ENCODE data around the gene ZNF276. TPM values are rescaled to one million over a fixed set of nuclear protein-coding genes. Genes with fewer than 3 reads are reported as not detected.

Gene ZNF276
- total and polyA plus RNA-seq, 2 donors (not counting 1 experiment from before 2014, with no cell fraction given): 82.7 to 110 TPM

- Histone ChIP-seq H3K9me3 (ENCODE audit: control extremely low read depth in 1 of 3, control insufficient read depth in 2 of 3, insufficient read depth in 1 of 3, low read length in 2 of 3) (peaks cover 0 to 3% (median 0%) of the 10 kb centered on the region in 3 donors), H2AFZ (ENCODE audit: insufficient read depth, low read depth, low read length, poor library complexity, severe bottlenecking) (no peak overlapping the region), H3K9ac (ENCODE audit: low read length) (no peak overlapping the region), H4K20me1 (ENCODE audit: control insufficient read depth, insufficient read depth, low read length, poor library complexity, severe bottlenecking) (peaks cover 13% of the 10 kb centered on the region), H3K27me3 (replicated peaks in 1 of 4; ENCODE audit: control extremely low read depth in 1 of 4, control insufficient read depth in 3 of 4, insufficient read depth in 4 of 4, low read length in 3 of 4) (no peaks in the 10 kb centered on the region), H3K4me1 (ENCODE audit: control insufficient read depth in 2 of 2, insufficient read depth in 2 of 2, low read length in 2 of 2) (peaks cover 15 to 21% of the 10 kb centered on the region in 2 donors), H3K27ac (ENCODE audit: low read length in 2 of 2) (no peak overlapping the region), H3K4me2 (replicated peaks; ENCODE audit: low read depth, low read length, poor library complexity, severe bottlenecking) (no peak overlapping the region), H3K36me3 (replicated peaks in 1 of 2; ENCODE audit: control extremely low read depth in 1 of 2, control insufficient read depth in 1 of 2, extremely low read depth in 1 of 2, insufficient read depth in 2 of 2, low read length in 1 of 2) (no peaks in the 10 kb centered on the region), H3K79me2 (ENCODE audit: control insufficient read depth, insufficient read depth, low read length) (peaks cover 18% of the 10 kb centered on the region), H3K4me3 (ENCODE audit: control extremely low read depth in 1 of 5, extremely low read depth in 1 of 5, insufficient read depth in 1 of 5, low read depth in 2 of 5, low read length in 4 of 5) (no peak overlapping the region)
- POLR2A ChIA-PET: no interaction called here
- Mint-ChIP-seq H3K4me3 (no peak overlapping the region), H3K27me3 (no peaks in the 10 kb centered on the region), H3K27ac (no peak overlapping the region), H3K9me3 (ENCODE audit: insufficient read depth) (no peaks in the 10 kb centered on the region), H3K4me1 (peaks cover 13% of the 10 kb centered on the region)
- ATAC-seq (ENCODE audit: low read depth) (no peak), DNase-seq (no peak)
- 88% methylated on average over 13 of the region's 15 CpGs for WGBS (ENCODE audit: insufficient coverage)
- CTCF ChIA-PET: interaction anchor here (0.5 to 3.1 kb wide), 4 partner anchors 9 to 77 kb away, joined by 3 to 16 read pairs (median 4); no protein-coding TSS in a partner anchor
- intact Hi-C loops (cut with micrococcal nuclease): no loop called here
- TF ChIP-seq EZH2 (IDR thresholded peaks at IDR 0.05; ENCODE audit: borderline replicate concordance, insufficient read depth, low read depth, low read length, poor library complexity, severe bottlenecking): no peak
- no peak for TF ChIP-seq CTCF (IDR thresholded peaks at IDR 0.05)
These were observed 4.8 kb upstream of the ZNF276 start for GRCh38 chr16:89716493-89716892.

- 93% methylated on average over 22 of the region's 29 CpGs for WGBS (ENCODE audit: insufficient coverage)
- no peak overlapping the region for H3K27ac ChIP-seq (ENCODE audit: low read length in 2 of 2)
- peaks cover 18% of the 10 kb centered on the region for H3K79me2 ChIP-seq (ENCODE audit: control insufficient read depth, insufficient read depth, low read length)
- H3K9me3 ChIP-seq (ENCODE audit: control extremely low read depth in 1 of 3, control insufficient read depth in 2 of 3, insufficient read depth in 1 of 3, low read length in 2 of 3): peaks cover 0 to 3% (median 0%) of the 10 kb centered on the region in 3 donors
- POLR2A ChIA-PET: interaction anchor here (0.7 kb wide), 1 partner anchor 1143 kb away, joined by 3 read pairs; no protein-coding TSS in a partner anchor
- intact Hi-C loops (cut with micrococcal nuclease): no loop called here
- no peak for TF ChIP-seq EZH2 (IDR thresholded peaks at IDR 0.05; ENCODE audit: borderline replicate concordance, insufficient read depth, low read depth, low read length, poor library complexity, severe bottlenecking)
- TF ChIP-seq CTCF (IDR thresholded peaks at IDR 0.05): no peak
- no peaks in the 10 kb centered on the region for H3K9me3 Mint-ChIP-seq (ENCODE audit: insufficient read depth)
- H3K27me3 Mint-ChIP-seq: no peaks in the 10 kb centered on the region
- no peak overlapping the region for H3K4me3 Mint-ChIP-seq
- no peaks in the 10 kb centered on the region for H3K36me3 ChIP-seq (replicated peaks in 1 of 2; ENCODE audit: control extremely low read depth in 1 of 2, control insufficient read depth in 1 of 2, extremely low read depth in 1 of 2, insufficient read depth in 2 of 2, low read length in 1 of 2)
- H3K27ac Mint-ChIP-seq: no peak overlapping the region
- DNase-seq: no peak
- H3K4me2 ChIP-seq (replicated peaks; ENCODE audit: low read depth, low read length, poor library complexity, severe bottlenecking): no peak overlapping the region
- H3K4me3 ChIP-seq (ENCODE audit: control extremely low read depth in 1 of 5, extremely low read depth in 1 of 5, insufficient read depth in 1 of 5, low read depth in 2 of 5, low read length in 4 of 5): no peak overlapping the region
- H3K9ac ChIP-seq (ENCODE audit: low read length): no peak overlapping the region
- H3K27me3 ChIP-seq (replicated peaks in 1 of 4; ENCODE audit: control extremely low read depth in 1 of 4, control insufficient read depth in 3 of 4, insufficient read depth in 4 of 4, low read length in 3 of 4): no peaks in the 10 kb centered on the region
- ATAC-seq (ENCODE audit: low read depth): no peak
- H2AFZ ChIP-seq (ENCODE audit: insufficient read depth, low read depth, low read length, poor library complexity, severe bottlenecking): no peak overlapping the region
- H3K4me1 ChIP-seq (ENCODE audit: control insufficient read depth in 2 of 2, insufficient read depth in 2 of 2, low read length in 2 of 2): peaks cover 13 to 16% of the 10 kb centered on the region in 2 donors
- H4K20me1 ChIP-seq (ENCODE audit: control insufficient read depth, insufficient read depth, low read length, poor library complexity, severe bottlenecking): peaks cover 14% of the 10 kb centered on the region
- H3K4me1 Mint-ChIP-seq: peaks cover 13% of the 10 kb centered on the region
- CTCF ChIA-PET: interaction anchor here (0.9 kb wide), 1 partner anchor 11 kb away, joined by 4 read pairs; no protein-coding TSS in a partner anchor
These were observed 4.2 kb upstream of the ZNF276 start for GRCh38 chr16:89716916-89717687.

Measured in B cell (primary cell).